A549 (cell line): Measurements from ENCODE around the gene KRT8. TPM values are rescaled to one million over a fixed set of nuclear protein-coding genes. Genes with fewer than 3 reads are reported as not detected.
A peak's percentile ranks its signal among the peaks of the same experiment; 100 is the strongest.

Experiments
- CBX2 ChIP-seq: fragments of 200-600 bp; sonication (generic); IDR thresholded peaks from 2 replicates; pipeline ENCODE4 v1.6.1; 2016; ENCODE audit warnings: low read depth, mild to moderate bottlenecking, borderline replicate concordance
- CHD2 ChIP-seq: fragments of 150-350 bp; IDR thresholded peaks from 2 replicates; pipeline ENCODE4 v1.6.1; 2014; ENCODE audit warnings: low read length; ENCODE audit not compliant: partially characterized antibody
- CHD4 ChIP-seq: fragments of 200-600 bp; sonication (generic); IDR thresholded peaks from 2 replicates; pipeline ENCODE4 v1.6.1; 2016; ENCODE audit warnings: antibody characterized with exemption, mild to moderate bottlenecking, borderline replicate concordance
- EHF ChIP-seq: fragments of 250-450 bp; sonication (Bioruptor Pico); IDR thresholded peaks from 2 replicates; pipeline ENCODE4 v1.5.0; 2020; ENCODE audit warnings: mild to moderate bottlenecking
- EHMT2 ChIP-seq: fragments of 200-600 bp; sonication (generic); IDR thresholded peaks from 2 replicates; pipeline ENCODE4 v1.6.1; 2016; ENCODE audit warnings: antibody characterized with exemption, low read depth, mild to moderate bottlenecking, moderate library complexity
- FOSL2 ChIP-seq, 2 experiments: fragments of 450-650 bp in 1 of 2; fragments of >200 bp in 1 of 2; sonication (Bioruptor Twin) in 1 of 2; formaldehyde crosslinking; IDR thresholded peaks; 2 replicates each; pipeline versions ENCODE4 v1.5.0 to v1.6.1; 2016 to 2020; ENCODE audit warnings: mild to moderate bottlenecking in 1 of 2, moderate library complexity in 1 of 2
- FOXS1 ChIP-seq: fragments of 250-450 bp; sonication (Bioruptor Pico); IDR thresholded peaks from 2 replicates; pipeline ENCODE4 v1.5.0; 2020; ENCODE audit warnings: mild to moderate bottlenecking, moderate library complexity
- GATA3 ChIP-seq: IDR thresholded peaks from 2 replicates; pipeline ENCODE4 v1.6.1; 2012; ENCODE audit warnings: borderline replicate concordance
- HDAC2 ChIP-seq: fragments of 200-600 bp; sonication (generic); IDR thresholded peaks from 2 replicates; pipeline ENCODE4 v1.6.1; 2016
- HOXA7 ChIP-seq: fragments of 250-450 bp; sonication (Bioruptor Pico); IDR thresholded peaks from 2 replicates; pipeline ENCODE4 v1.5.0; 2020; ENCODE audit warnings: mild to moderate bottlenecking, moderate library complexity
- HOXB5 ChIP-seq: fragments of 250-450 bp; sonication (Bioruptor Pico); IDR thresholded peaks from 2 replicates; pipeline ENCODE4 v1.5.0; 2020; ENCODE audit warnings: mild to moderate bottlenecking, moderate library complexity
- JUNB ChIP-seq: fragments of >200 bp; sonication (Bioruptor Twin); formaldehyde crosslinking; IDR thresholded peaks from 2 replicates; pipeline ENCODE4 v1.6.1; 2016
- MAFK ChIP-seq: fragments of 450-650 bp; IDR thresholded peaks from 2 replicates; pipeline ENCODE4 v1.6.1; 2014; ENCODE audit not compliant: partially characterized antibody
- MYC ChIP-seq: IDR thresholded peaks from 2 replicates; pipeline ENCODE4 v1.6.1; 2012; ENCODE audit warnings: mild to moderate bottlenecking, inconsistent platforms, low read length, improper control_type of control experiment, borderline replicate concordance
- NFE2L2 ChIP-seq: fragments of 150-350 bp; conservative IDR thresholded peaks from 2 replicates; pipeline ENCODE4 v1.6.1; 2014; ENCODE audit warnings: low read length
- NPAS2 ChIP-seq: fragments of 250-450 bp; sonication (Bioruptor Pico); IDR thresholded peaks from 2 replicates; pipeline ENCODE4 v1.8.0; 2022; ENCODE audit warnings: mild to moderate bottlenecking, moderate library complexity, borderline replicate concordance
- PHF8 ChIP-seq: fragments of 200-600 bp; sonication (generic); IDR thresholded peaks from 2 replicates; pipeline ENCODE4 v1.6.1; 2016; ENCODE audit warnings: low read depth, mild to moderate bottlenecking, antibody characterized with exemption, moderate library complexity, borderline replicate concordance
- POLR2A ChIP-seq: IDR thresholded peaks from 2 replicates; pipeline ENCODE4 v1.6.1; 2012; ENCODE audit warnings: mild to moderate bottlenecking, low read length
- RAD21 ChIP-seq, 2 experiments: fragments of >200 bp in 1 of 2; sonication (Bioruptor Twin) in 1 of 2; formaldehyde crosslinking in 1 of 2; IDR thresholded peaks in 1 of 2; conservative IDR thresholded peaks in 1 of 2; 2 replicates in 1 of 2; 3 replicates in 1 of 2; pipeline ENCODE4 v1.6.1; 2012 to 2018; ENCODE audit warnings: inconsistent platforms in 1 of 2
- RARB ChIP-seq: fragments of 250-450 bp; sonication (Bioruptor Pico); IDR thresholded peaks from 2 replicates; pipeline ENCODE4 v1.8.0; 2021; ENCODE audit warnings: mild to moderate bottlenecking, moderate library complexity
- RFX5 ChIP-seq: fragments of 450-650 bp; IDR thresholded peaks from 2 replicates; pipeline ENCODE4 v1.7.1; 2014; ENCODE audit warnings: antibody characterized with exemption, mild to moderate bottlenecking, moderate library complexity
- RNF2 ChIP-seq: fragments of 200-600 bp; sonication (generic); IDR thresholded peaks from 2 replicates; pipeline ENCODE4 v1.6.1; 2016; ENCODE audit warnings: low read depth, mild to moderate bottlenecking, antibody characterized with exemption, moderate library complexity, borderline replicate concordance
- SREBF2 ChIP-seq: fragments of 450-650 bp; IDR thresholded peaks from 2 replicates; pipeline ENCODE4 v1.6.1; 2014; ENCODE audit warnings: mild to moderate bottlenecking, moderate library complexity
- TFCP2L1 ChIP-seq: fragments of 250-450 bp; sonication (Bioruptor Pico); IDR thresholded peaks from 2 replicates; pipeline ENCODE4 v1.5.0; 2021; ENCODE audit warnings: mild to moderate bottlenecking
- ZFP36 ChIP-seq: fragments of 450-650 bp; IDR thresholded peaks from 2 replicates; pipeline ENCODE4 v1.6.1; 2014; ENCODE audit warnings: borderline replicate concordance; ENCODE audit not compliant: partially characterized antibody
- ZNF302 ChIP-seq: fragments of 250-450 bp; sonication (Bioruptor Pico); IDR thresholded peaks from 2 replicates; pipeline ENCODE4 v1.9.0; 2021; ENCODE audit warnings: inconsistent platforms, mild to moderate bottlenecking, moderate library complexity
- ZSCAN20 ChIP-seq: fragments of 250-450 bp; sonication (Bioruptor Pico); IDR thresholded peaks from 2 replicates; pipeline ENCODE4 v1.8.0; 2022; ENCODE audit warnings: mild to moderate bottlenecking, moderate library complexity
- polyA plus RNA-seq, 4 experiments: library from polyadenylated mRNA; depleted of rRNA in 3 of 4; stranded (reverse); fragments of >200 nt; fragmentation: RNase III in 1 of 4; extraction: RNeasy Plus Mini Kit Qiagen cat#74134 plus additional on column Dnase treatment in 1 of 4; gene quantifications; 2 replicates in 3 of 4; 3 replicates in 1 of 4; pipeline ENCODE4 v1.2.3, GENCODE V29; 2011 to 2017
- TF ChIP-seq, protein P1 (sequence below): fragments of 200-600 bp; sonication (generic); IDR thresholded peaks from 2 replicates; pipeline ENCODE4 v1.6.1; 2016; ENCODE audit warnings: antibody characterized with exemption, mild to moderate bottlenecking, moderate library complexity
- TF ChIP-seq, protein P2 (sequence below): fragments of 450-650 bp; IDR thresholded peaks from 2 replicates; pipeline ENCODE4 v1.6.1; 2014; ENCODE audit warnings: antibody characterized with exemption
- TF ChIP-seq, protein P3 (sequence below): fragments of >200 bp; sonication (Bioruptor Twin); formaldehyde crosslinking; IDR thresholded peaks from 3 replicates; pipeline ENCODE4 v1.5.1; 2016
- TF ChIP-seq, protein P4 (sequence below): fragments of 250-450 bp; sonication (Bioruptor Pico); IDR thresholded peaks from 2 replicates; pipeline ENCODE4 v1.5.0; 2020; ENCODE audit warnings: low read depth, mild to moderate bottlenecking, moderate library complexity
- TF ChIP-seq, protein P5 (sequence below): fragments of 250-450 bp; sonication (Bioruptor Pico); IDR thresholded peaks from 2 replicates; pipeline ENCODE4 v1.5.0; 2021; ENCODE audit warnings: mild to moderate bottlenecking, moderate library complexity, borderline replicate concordance

KRT8 gene
- polyA plus RNA-seq, 2 of the 4 experiments (the other 2 are of a cell fraction): 2,250 to 3,633 TPM

DNA sequence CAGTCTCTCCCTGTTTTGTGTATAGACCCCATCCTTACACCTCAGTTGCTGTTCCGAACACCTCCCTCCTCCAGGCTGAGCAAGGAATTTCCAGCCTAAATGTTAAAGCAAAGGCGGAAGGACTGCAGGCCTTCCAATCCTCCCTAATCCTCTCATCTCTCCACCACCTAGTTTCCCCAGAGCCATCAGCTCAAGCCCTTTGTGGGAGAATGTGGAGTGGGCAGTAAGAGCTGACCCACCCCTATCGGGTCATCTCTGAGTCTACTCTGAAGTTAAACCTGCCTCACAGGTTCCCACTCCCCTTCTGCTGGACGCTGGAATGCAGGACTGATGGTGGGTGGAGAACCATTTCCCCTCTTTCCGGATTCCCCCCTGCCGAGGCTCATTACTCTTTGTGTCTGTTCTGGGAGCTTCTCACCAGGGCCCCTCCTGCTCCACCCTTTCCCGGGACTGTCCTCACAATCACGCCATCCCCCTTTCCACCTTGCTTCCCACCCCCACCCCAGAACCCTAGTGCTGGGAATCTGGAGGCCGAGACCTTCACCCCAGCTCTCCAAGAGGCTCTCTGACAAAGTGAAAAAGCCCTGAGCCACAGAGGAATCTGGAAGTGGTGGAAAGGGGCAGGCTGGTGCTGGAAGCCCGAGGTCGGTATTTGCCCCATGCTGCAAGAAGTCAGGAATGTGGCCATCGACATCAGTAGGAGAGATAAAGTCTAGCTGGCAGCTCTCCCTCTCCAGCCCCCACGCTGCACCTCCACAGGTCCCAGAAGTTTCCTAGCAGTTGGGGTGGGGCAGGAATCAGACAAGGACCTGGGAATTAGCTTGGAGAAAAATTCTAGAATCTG, 40.7 kb upstream of the KRT8 start (continued):
- TF ChIP-seq, protein P1, sequence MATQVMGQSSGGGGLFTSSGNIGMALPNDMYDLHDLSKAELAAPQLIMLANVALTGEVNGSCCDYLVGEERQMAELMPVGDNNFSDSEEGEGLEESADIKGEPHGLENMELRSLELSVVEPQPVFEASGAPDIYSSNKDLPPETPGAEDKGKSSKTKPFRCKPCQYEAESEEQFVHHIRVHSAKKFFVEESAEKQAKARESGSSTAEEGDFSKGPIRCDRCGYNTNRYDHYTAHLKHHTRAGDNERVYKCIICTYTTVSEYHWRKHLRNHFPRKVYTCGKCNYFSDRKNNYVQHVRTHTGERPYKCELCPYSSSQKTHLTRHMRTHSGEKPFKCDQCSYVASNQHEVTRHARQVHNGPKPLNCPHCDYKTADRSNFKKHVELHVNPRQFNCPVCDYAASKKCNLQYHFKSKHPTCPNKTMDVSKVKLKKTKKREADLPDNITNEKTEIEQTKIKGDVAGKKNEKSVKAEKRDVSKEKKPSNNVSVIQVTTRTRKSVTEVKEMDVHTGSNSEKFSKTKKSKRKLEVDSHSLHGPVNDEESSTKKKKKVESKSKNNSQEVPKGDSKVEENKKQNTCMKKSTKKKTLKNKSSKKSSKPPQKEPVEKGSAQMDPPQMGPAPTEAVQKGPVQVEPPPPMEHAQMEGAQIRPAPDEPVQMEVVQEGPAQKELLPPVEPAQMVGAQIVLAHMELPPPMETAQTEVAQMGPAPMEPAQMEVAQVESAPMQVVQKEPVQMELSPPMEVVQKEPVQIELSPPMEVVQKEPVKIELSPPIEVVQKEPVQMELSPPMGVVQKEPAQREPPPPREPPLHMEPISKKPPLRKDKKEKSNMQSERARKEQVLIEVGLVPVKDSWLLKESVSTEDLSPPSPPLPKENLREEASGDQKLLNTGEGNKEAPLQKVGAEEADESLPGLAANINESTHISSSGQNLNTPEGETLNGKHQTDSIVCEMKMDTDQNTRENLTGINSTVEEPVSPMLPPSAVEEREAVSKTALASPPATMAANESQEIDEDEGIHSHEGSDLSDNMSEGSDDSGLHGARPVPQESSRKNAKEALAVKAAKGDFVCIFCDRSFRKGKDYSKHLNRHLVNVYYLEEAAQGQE: no peak
- TF ChIP-seq SREBF2: no peak
- TF ChIP-seq POLR2A: 0 out of 2 replicates have a peak, but pooled peaks have one; percentile 19
- TF ChIP-seq, protein P2, sequence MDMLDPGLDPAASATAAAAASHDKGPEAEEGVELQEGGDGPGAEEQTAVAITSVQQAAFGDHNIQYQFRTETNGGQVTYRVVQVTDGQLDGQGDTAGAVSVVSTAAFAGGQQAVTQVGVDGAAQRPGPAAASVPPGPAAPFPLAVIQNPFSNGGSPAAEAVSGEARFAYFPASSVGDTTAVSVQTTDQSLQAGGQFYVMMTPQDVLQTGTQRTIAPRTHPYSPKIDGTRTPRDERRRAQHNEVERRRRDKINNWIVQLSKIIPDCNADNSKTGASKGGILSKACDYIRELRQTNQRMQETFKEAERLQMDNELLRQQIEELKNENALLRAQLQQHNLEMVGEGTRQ: no peak
- TF ChIP-seq, protein P3, sequence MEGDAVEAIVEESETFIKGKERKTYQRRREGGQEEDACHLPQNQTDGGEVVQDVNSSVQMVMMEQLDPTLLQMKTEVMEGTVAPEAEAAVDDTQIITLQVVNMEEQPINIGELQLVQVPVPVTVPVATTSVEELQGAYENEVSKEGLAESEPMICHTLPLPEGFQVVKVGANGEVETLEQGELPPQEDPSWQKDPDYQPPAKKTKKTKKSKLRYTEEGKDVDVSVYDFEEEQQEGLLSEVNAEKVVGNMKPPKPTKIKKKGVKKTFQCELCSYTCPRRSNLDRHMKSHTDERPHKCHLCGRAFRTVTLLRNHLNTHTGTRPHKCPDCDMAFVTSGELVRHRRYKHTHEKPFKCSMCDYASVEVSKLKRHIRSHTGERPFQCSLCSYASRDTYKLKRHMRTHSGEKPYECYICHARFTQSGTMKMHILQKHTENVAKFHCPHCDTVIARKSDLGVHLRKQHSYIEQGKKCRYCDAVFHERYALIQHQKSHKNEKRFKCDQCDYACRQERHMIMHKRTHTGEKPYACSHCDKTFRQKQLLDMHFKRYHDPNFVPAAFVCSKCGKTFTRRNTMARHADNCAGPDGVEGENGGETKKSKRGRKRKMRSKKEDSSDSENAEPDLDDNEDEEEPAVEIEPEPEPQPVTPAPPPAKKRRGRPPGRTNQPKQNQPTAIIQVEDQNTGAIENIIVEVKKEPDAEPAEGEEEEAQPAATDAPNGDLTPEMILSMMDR: no peak
- no peak for TF ChIP-seq RFX5
- TF ChIP-seq GATA3: peak; percentile 80
- no peak for TF ChIP-seq HDAC2
- TF ChIP-seq ZSCAN20 (CRISPR knock-in tag): no peak
- TF ChIP-seq HOXA7: peak; percentile 53; the same call in 1 of the 2 replicates
- TF ChIP-seq ZNF302 (CRISPR knock-in tag): peak; percentile 97
- no peak for TF ChIP-seq NFE2L2
- TF ChIP-seq EHMT2: no peak
- TF ChIP-seq RNF2: no peak
- TF ChIP-seq PHF8: no peak
- TF ChIP-seq FOXS1 (CRISPR knock-in tag): peak; percentile 90; the same call in 1 of the 2 replicates
- TF ChIP-seq MAFK: no peak
- TF ChIP-seq ZFP36: no peak
- TF ChIP-seq CBX2: no peak
- peak; percentile 74 for TF ChIP-seq EHF (CRISPR knock-in tag)
- no peak for TF ChIP-seq FOSL2 (IDR thresholded peaks at IDR 0.05)
- no peak; the same call in 1 of the 2 replicates for TF ChIP-seq FOSL2 (CRISPR knock-in tag; IDR thresholded peaks at IDR 0.05)
- no peak for TF ChIP-seq TFCP2L1 (CRISPR knock-in tag)
- no peak; a peak in 2 of 5 replicates for TF ChIP-seq RAD21 (conservative IDR thresholded peaks at IDR 0.05 in 1 of 2, IDR thresholded peaks at IDR 0.05 in 1 of 2)
- TF ChIP-seq, protein P4, sequence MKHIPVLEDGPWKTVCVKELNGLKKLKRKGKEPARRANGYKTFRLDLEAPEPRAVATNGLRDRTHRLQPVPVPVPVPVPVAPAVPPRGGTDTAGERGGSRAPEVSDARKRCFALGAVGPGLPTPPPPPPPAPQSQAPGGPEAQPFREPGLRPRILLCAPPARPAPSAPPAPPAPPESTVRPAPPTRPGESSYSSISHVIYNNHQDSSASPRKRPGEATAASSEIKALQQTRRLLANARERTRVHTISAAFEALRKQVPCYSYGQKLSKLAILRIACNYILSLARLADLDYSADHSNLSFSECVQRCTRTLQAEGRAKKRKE (CRISPR knock-in tag): 0 out of 2 replicates have a peak, but pooled peaks have one; percentile 42
- TF ChIP-seq MYC: no peak
- peak; percentile 14; the same call in 1 of the 2 replicates for TF ChIP-seq RARB (CRISPR knock-in tag)
- TF ChIP-seq HOXB5 (CRISPR knock-in tag): 0 out of 2 replicates have a peak, but pooled peaks have one; percentile 2
- TF ChIP-seq NPAS2 (CRISPR knock-in tag): no peak
- TF ChIP-seq JUNB: no peak
- no peak for TF ChIP-seq CHD2
- TF ChIP-seq CHD4: no peak
- TF ChIP-seq, protein P5, sequence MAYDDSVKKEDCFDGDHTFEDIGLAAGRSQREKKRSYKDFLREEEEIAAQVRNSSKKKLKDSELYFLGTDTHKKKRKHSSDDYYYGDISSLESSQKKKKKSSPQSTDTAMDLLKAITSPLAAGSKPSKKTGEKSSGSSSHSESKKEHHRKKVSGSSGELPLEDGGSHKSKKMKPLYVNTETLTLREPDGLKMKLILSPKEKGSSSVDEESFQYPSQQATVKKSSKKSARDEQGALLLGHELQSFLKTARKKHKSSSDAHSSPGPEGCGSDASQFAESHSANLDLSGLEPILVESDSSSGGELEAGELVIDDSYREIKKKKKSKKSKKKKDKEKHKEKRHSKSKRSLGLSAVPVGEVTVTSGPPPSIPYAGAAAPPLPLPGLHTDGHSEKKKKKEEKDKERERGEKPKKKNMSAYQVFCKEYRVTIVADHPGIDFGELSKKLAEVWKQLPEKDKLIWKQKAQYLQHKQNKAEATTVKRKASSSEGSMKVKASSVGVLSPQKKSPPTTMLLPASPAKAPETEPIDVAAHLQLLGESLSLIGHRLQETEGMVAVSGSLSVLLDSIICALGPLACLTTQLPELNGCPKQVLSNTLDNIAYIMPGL (CRISPR knock-in tag): no peak
